HEK293T (cell line): Measurements from ENCODE around the gene WDR18.

Experiments
- CTCF ChIA-PET: fragments of 350-600 bp; formaldehyde crosslinking; extraction: SDS; loops from one replicate; lab custom pipeline; 2021; ENCODE audit warnings: antibody characterized with exemption, inconsistent platforms; lab: Yijun Ruan, JAX
- POLR2A ChIA-PET: fragments of 350-600 bp; formaldehyde crosslinking; extraction: SDS; loops from one replicate; lab custom pipeline; 2020; ENCODE audit warnings: antibody characterized with exemption, inconsistent platforms; lab: Yijun Ruan, JAX
- DNase-seq: peaks from one replicate; pipeline ENCODE4 v3.0.0; 2012; ENCODE audit warnings: mixed read lengths; ENCODE audit errors: extremely low spot score
- ARNT ChIP-seq: fragments of 450-650 bp; IDR thresholded peaks from 2 replicates; pipeline ENCODE4 v1.6.1; 2017; ENCODE audit warnings: mild to moderate bottlenecking
- BHLHE40 ChIP-seq: fragments of 450-650 bp; IDR thresholded peaks from 2 replicates; pipeline ENCODE4 v1.6.1; 2016; ENCODE audit warnings: mild to moderate bottlenecking, moderate library complexity, borderline replicate concordance
- CTBP1 ChIP-seq: fragments of 450-650 bp; IDR thresholded peaks from 2 replicates; pipeline ENCODE4 v1.6.1; 2016; ENCODE audit warnings: borderline replicate concordance
- ELF4 ChIP-seq: fragments of 450-650 bp; IDR thresholded peaks from 2 replicates; pipeline ENCODE4 v1.6.1; 2017; ENCODE audit warnings: antibody characterized with exemption
- FOXA1 ChIP-seq: fragments of 450-650 bp; IDR thresholded peaks from 2 replicates; pipeline ENCODE4 v1.6.1; 2016; ENCODE audit warnings: mild to moderate bottlenecking
- FOXK2 ChIP-seq: fragments of 450-650 bp; IDR thresholded peaks from 2 replicates; pipeline ENCODE4 v1.6.1; 2016; ENCODE audit warnings: mild to moderate bottlenecking
- FOXM1 ChIP-seq: fragments of 450-650 bp; IDR thresholded peaks from 2 replicates; pipeline ENCODE4 v1.6.1; 2017; ENCODE audit warnings: mild to moderate bottlenecking, borderline replicate concordance
- HDGF ChIP-seq: fragments of 450-650 bp; IDR thresholded peaks from 2 replicates; pipeline ENCODE4 v1.6.1; 2017; ENCODE audit warnings: antibody characterized with exemption, borderline replicate concordance
- L3MBTL2 ChIP-seq: fragments of 450-650 bp; conservative IDR thresholded peaks from 2 replicates; pipeline ENCODE4 v1.6.1; 2016; ENCODE audit warnings: mild to moderate bottlenecking
- LEF1 ChIP-seq: fragments of 450-650 bp; IDR thresholded peaks from 2 replicates; pipeline ENCODE4 v1.6.1; 2017; ENCODE audit warnings: mild to moderate bottlenecking, borderline replicate concordance
- NFRKB ChIP-seq: fragments of 450-650 bp; IDR thresholded peaks from 2 replicates; pipeline ENCODE4 v1.6.1; 2016; ENCODE audit warnings: mild to moderate bottlenecking, moderate library complexity
- PKNOX1 ChIP-seq: fragments of 450-650 bp; IDR thresholded peaks from 2 replicates; pipeline ENCODE4 v1.6.1; 2016
- SP1 ChIP-seq: fragments of 450-650 bp; IDR thresholded peaks from 2 replicates; pipeline ENCODE4 v1.6.1; 2017
- SUZ12 ChIP-seq: fragments of 450-650 bp; IDR thresholded peaks from 2 replicates; pipeline ENCODE4 v1.6.1; 2016; ENCODE audit warnings: mild to moderate bottlenecking
- TARDBP ChIP-seq: fragments of 450-650 bp; IDR thresholded peaks from 2 replicates; pipeline ENCODE4 v1.6.1; 2016
- ZNF384 ChIP-seq: fragments of 450-650 bp; IDR thresholded peaks from 2 replicates; pipeline ENCODE4 v1.6.1; 2016

WDR18 gene

GRCh38 chr19:964761-965694, 19.1 kb upstream of the WDR18 start:
- CTCF ChIA-PET = no interaction called here
- POLR2A ChIA-PET = interaction anchor here (0.6 kb wide), 1 partner anchor 20 kb away, joined by 3 read pairs; no protein-coding TSS in a partner anchor
- TF ChIP-seq NFRKB (no peak), FOXK2 (no peak), TARDBP (no peak), SUZ12 (no peak), ZNF384 (peak; percentile 53; the same call in 1 of the 2 replicates), ARNT (no peak), HDGF (no peak)
- DNase-seq = no peak

- no peak for DNase-seq
- TF ChIP-seq LEF1 (no peak), ZNF384 (no peak), FOXK2 (no peak), TARDBP (no peak), HDGF (no peak), FOXA1 (no peak), CTBP1 (no peak), FOXM1 (no peak), BHLHE40 (no peak), SUZ12 (no peak), ARNT (no peak)
- POLR2A ChIA-PET = no interaction called here
- CTCF ChIA-PET = no interaction called here
Observed at GRCh38 chr19:966485-967088, 17.6 kb upstream of the WDR18 start.

- CTCF ChIA-PET = interaction anchor here (0.7 to 1.1 kb wide), 2 partner anchors 11 to 42 kb away, joined by 3 to 4 read pairs; no protein-coding TSS in a partner anchor
- peak; percentile 39 for DNase-seq
- TF ChIP-seq TARDBP (no peak), FOXA1 (no peak), NFRKB (no peak), SP1 (no peak), CTBP1 (no peak), FOXK2 (no peak), ARNT (no peak), ZNF384 (no peak), L3MBTL2 (no peak), LEF1 (no peak), FOXM1 (no peak), PKNOX1 (no peak), BHLHE40 (no peak), HDGF (no peak), SUZ12 (no peak), ELF4 (no peak)
- POLR2A ChIA-PET = no interaction called here
Observed at GRCh38 chr19:970695-971094, 13.4 kb upstream of the WDR18 start.

- no peak for DNase-seq
- TF ChIP-seq TARDBP = no peak
- TF ChIP-seq L3MBTL2 = no peak
- no peak for TF ChIP-seq NFRKB
- TF ChIP-seq BHLHE40 = no peak
- no peak for TF ChIP-seq LEF1
- no peak for TF ChIP-seq ARNT
- TF ChIP-seq FOXA1 = no peak
- no peak for TF ChIP-seq FOXM1
- no peak for TF ChIP-seq PKNOX1
- no peak for TF ChIP-seq ZNF384
- no peak for TF ChIP-seq CTBP1
- TF ChIP-seq FOXK2 = no peak
- no peak for TF ChIP-seq SP1
- ChIA-PET POLR2A (no interaction called here), CTCF (interaction anchor here (1.1 kb wide), 1 partner anchor 10 kb away, joined by 4 read pairs; no protein-coding TSS in a partner anchor)
Observed at GRCh38 chr19:971795-972194, 12.3 kb upstream of the WDR18 start.

GRCh38 chr19:972281-972680, 11.9 kb upstream of the WDR18 start:
- DNase-seq = no peak
- no peak for TF ChIP-seq FOXK2
- TF ChIP-seq SUZ12 = no peak
- no peak for TF ChIP-seq FOXA1
- no peak for TF ChIP-seq HDGF
- TF ChIP-seq NFRKB = no peak
- no peak for TF ChIP-seq L3MBTL2
- no peak for TF ChIP-seq FOXM1
- no peak for TF ChIP-seq LEF1
- TF ChIP-seq CTBP1 = no peak
- TF ChIP-seq ZNF384 = no peak
- no peak for TF ChIP-seq PKNOX1
- TF ChIP-seq BHLHE40 = no peak
- no peak for TF ChIP-seq TARDBP
- no peak for TF ChIP-seq ELF4
- ChIA-PET CTCF (no interaction called here), POLR2A (no interaction called here)
